Thymus (tissue), 11 donors: Measurements from ENCODE around the gene VANGL2. TPM values are rescaled to one million over a fixed set of nuclear protein-coding genes. Genes with fewer than 3 reads are reported as not detected.

Experiments
- DNase-seq, 9 donors: peaks; one replicate each; pipeline ENCODE4 v3.0.0-alpha.2; 2013; ENCODE audit warnings: low spot score in 9 of 9, low read depth in 6 of 9, missing footprints in 1 of 9
- H3K27ac ChIP-seq, 2 donors: one replicate each; pipeline ENCODE4 v1.5.1; 2013; ENCODE audit warnings: control low read depth in 1 of 2, low read depth in 1 of 2, low read length in 1 of 2, mild to moderate bottlenecking in 1 of 2, moderate library complexity in 1 of 2
- H3K27me3 ChIP-seq, 2 donors: one replicate each; pipeline ENCODE4 v1.5.1; 2013; ENCODE audit warnings: low read length in 1 of 2; ENCODE audit not compliant: control insufficient read depth in 2 of 2, insufficient read depth in 1 of 2
- H3K36me3 ChIP-seq, 2 donors: one replicate each; pipeline ENCODE4 v1.5.1; 2013; ENCODE audit warnings: low read length in 1 of 2, mild to moderate bottlenecking in 1 of 2, moderate library complexity in 1 of 2; ENCODE audit not compliant: control insufficient read depth in 2 of 2, insufficient read depth in 2 of 2
- H3K4me1 ChIP-seq, 2 donors: one replicate each; pipeline ENCODE4 v1.5.1; 2013; ENCODE audit warnings: low read length in 2 of 2; ENCODE audit not compliant: control insufficient read depth in 2 of 2, insufficient read depth in 2 of 2
- H3K4me3 ChIP-seq, 2 donors: one replicate each; pipeline ENCODE4 v1.5.1; 2013; ENCODE audit warnings: low read length in 2 of 2, control low read depth in 1 of 2, mild to moderate bottlenecking in 1 of 2
- H3K9me3 ChIP-seq, 2 donors: one replicate each; pipeline ENCODE4 v1.5.1; 2013; ENCODE audit warnings: low read length in 1 of 2, mild to moderate bottlenecking in 1 of 2; ENCODE audit not compliant: control insufficient read depth in 2 of 2, insufficient read depth in 1 of 2
- WGBS: extraction: QIAGEN DNeasy Blood & Tissue Kit; methylation state at CpG from one replicate; pipeline ENCODE4 v1.1.7; 2013; 5-methylcytosine and 5-hydroxymethylcytosine counted together
- polyA plus RNA-seq: library from polyadenylated mRNA; stranded (reverse); fragments of 200-250 nt; gene quantifications from one replicate; pipeline ENCODE4 v1.2.3, GENCODE V29; 2013
- total RNA-seq: library from RNA; stranded (reverse); fragments of 120-200 nt; gene quantifications from one replicate; pipeline ENCODE4 v1.2.4, GENCODE V29; 2013
- donor health status: healthy.

VANGL2 gene
- total and polyA plus RNA-seq, 2 donors = 2.0 to 5.6 TPM

DNA sequence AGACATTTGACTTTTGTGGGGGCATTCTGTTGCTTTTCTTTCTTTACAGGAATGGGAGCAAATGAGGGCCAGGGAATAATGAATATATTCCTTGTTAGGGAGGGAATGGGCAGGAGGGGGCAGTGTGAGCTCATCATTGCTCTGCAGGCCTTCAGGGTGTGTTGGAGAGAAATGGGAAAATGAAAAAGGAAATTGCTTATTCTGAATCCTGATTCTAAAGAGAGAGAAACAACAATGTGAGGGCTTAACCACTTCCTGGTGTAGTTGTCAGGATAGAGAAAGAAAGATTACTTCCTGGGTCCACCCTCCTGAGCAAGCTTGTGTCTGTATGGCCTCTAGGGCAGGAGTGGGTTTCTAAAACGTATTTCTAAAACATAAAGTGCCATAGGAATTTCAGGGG, 28.3 kb downstream of the VANGL2 start:
- Histone ChIP-seq H3K36me3 (peaks cover 7 to 12% of the 10 kb centered on the region in 2 donors), H3K4me3 (no peak overlapping the region), H3K4me1 (peaks cover 16 to 34% of the 10 kb centered on the region in 2 donors), H3K9me3 (no peaks in the 10 kb centered on the region), H3K27ac (peak overlapping the region; percentile 82 to 92), H3K27me3 (no peaks in the 10 kb centered on the region)
- WGBS = 77% methylated on average over 1 of the region's 1 CpG
- DNase-seq = peak in 6 of 9 donors; percentile 24 to 72 (median 42)

DNA sequence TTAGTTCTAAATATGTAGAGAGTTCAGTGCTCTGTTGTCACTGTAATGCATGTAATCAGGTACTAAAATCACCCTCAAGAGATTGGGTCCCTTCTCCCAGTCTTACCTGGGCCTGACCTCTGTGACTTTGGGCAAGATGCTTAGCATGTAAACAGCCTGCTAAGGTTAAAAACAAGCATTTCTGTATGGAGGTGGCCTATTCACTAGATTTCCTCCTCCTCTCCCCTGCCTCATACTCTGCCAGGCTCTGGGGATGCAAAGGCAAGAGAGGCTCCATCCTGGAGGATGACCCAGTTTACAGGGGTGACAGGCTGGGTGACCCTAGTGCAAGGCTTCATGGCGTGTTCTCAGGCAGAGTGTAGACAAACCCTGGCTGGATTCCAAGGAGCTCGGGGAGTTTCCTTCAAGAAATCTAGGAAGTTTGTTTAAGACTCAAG, 28.8 kb downstream of the VANGL2 start:
- H3K36me3 ChIP-seq = peaks cover 4 to 10% of the 10 kb centered on the region in 2 donors
- H3K4me1 ChIP-seq = peaks cover 16 to 34% of the 10 kb centered on the region in 2 donors
- H3K9me3 ChIP-seq = no peaks in the 10 kb centered on the region
- H3K4me3 ChIP-seq = no peak overlapping the region
- H3K27me3 ChIP-seq = no peaks in the 10 kb centered on the region
- 73% methylated on average over 2 of the region's 2 CpGs for WGBS
- peak in 1 of 9 donors; percentile 39 for DNase-seq
- peak overlapping the region; percentile 82 to 92 for H3K27ac ChIP-seq

DNA sequence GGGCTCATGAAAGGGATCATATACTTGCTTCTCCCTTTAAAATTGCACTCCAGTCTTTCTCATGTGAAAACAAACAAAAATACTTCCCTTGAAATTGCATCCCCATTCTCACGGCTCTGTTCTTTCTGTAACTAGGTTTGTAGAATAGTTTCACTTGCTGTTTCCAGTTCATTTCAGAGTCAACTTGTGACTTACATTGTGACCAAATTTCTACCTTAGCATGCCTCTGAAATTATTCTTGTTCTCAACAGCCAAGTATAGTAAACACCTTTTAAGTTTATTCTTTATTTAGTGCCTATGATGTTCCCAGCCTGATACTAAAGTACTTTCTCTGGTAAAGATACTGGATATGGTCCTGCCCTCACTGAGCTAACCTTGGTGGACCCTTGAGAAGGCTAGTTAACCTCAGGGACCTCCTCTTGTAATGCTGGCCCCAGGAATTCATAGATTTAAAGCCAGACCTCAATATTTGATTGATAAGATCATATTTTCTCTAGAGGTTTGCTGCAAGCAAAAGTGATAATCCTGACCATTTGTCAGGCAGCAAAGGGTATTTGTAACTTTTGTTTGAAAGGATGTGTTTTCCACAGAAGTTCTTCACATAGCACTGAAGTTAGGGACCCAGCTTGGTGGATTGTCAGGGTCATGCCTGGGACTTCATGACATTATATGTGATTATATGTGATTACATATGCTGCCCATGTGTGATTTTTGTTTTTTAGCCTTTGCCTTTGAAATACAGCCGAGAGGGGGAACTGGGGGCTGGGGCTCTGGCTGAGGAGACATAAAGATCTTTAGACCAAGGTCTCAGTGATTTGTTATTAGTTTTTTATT, 29.6 kb downstream of the VANGL2 start:
- DNase-seq = peak in 2 of 9 donors; percentile 17 to 56
- H3K27me3 ChIP-seq = no peaks in the 10 kb centered on the region
- peak overlapping the region; percentile 82 to 92 for H3K27ac ChIP-seq
- H3K4me1 ChIP-seq = peaks cover 16 to 34% of the 10 kb centered on the region in 2 donors
- WGBS = 64% methylated on average over 2 of the region's 2 CpGs
- no peaks in the 10 kb centered on the region for H3K9me3 ChIP-seq
- peaks cover 3 to 8% of the 10 kb centered on the region in 2 donors for H3K36me3 ChIP-seq
- H3K4me3 ChIP-seq = no peak overlapping the region

DNA sequence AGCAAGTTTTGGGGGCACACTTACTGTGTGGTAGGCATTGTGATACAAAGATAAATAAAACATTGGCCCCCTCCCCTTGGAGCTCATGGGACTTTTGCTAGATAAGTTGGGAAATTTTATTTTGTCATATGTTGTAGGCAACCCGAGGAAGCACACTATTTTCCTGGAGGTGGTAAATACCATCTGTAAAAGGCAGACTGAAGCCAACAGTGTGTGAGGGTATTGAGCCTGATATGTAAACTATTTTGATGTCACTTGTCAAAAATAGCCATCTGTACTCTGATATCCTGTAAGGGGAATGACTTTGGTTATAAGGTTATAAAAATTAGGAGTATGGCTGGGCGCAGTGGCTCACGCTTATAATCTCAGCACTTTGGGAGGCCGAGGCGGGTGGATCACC, 30.6 kb downstream of the VANGL2 start:
- H3K4me3 ChIP-seq = no peak overlapping the region
- no peaks in the 10 kb centered on the region for H3K27me3 ChIP-seq
- no peaks in the 10 kb centered on the region for H3K9me3 ChIP-seq
- H3K27ac ChIP-seq = no peak overlapping the region
- H3K36me3 ChIP-seq = peaks cover 1 to 3% of the 10 kb centered on the region in 2 donors
- H3K4me1 ChIP-seq = peaks cover 16 to 34% of the 10 kb centered on the region in 2 donors
- 90% methylated on average over 5 of the region's 5 CpGs for WGBS
- no peak for DNase-seq

DNA sequence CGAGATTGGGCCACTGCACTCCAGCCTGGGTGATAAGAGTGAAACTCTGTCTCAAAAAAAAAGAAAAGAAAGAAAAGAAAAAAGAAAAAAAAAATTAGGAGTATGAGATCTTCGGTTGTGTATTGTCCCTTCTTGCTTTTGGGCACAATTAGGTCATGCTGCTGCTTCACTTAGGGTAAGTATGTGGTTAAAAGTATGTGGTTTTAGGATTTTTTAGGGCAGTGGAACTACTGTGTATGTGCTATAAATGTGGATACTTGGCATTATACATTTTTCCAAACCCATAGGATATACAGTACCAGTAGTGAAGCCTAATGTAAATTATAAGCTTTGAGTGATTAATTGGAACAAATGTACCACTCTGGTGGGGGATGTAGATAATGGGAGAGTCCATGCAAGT, 31.2 kb downstream of the VANGL2 start:
- Histone ChIP-seq H3K36me3 (no peaks in the 10 kb centered on the region), H3K27me3 (no peaks in the 10 kb centered on the region), H3K27ac (no peak overlapping the region), H3K9me3 (no peaks in the 10 kb centered on the region), H3K4me3 (no peak overlapping the region), H3K4me1 (peaks cover 16 to 34% of the 10 kb centered on the region in 2 donors)
- 97% methylated on average over 2 of the region's 2 CpGs for WGBS
- no peak for DNase-seq

DNA sequence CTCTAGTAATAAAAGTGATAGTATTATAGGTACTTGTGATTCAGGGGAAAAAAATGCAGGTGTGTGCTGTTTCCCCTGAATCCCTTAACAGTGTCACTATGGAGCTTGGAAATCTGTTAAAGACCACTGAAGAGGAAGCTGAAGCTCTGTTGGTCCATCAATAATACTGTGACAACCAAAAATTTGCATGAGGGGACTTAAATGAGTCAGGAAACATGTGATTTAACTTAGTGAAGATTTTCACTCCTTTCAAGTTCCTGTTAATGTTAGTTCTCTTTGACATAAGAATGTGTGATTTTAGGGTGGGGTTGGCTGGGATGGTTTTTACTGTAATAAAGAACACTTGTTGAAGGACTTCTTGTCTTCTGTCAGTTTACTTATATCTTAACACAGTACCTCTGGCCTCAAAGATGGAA, 32.0 kb downstream of the VANGL2 start:
- no peaks in the 10 kb centered on the region for H3K27me3 ChIP-seq
- DNase-seq = no peak
- H3K9me3 ChIP-seq = no peaks in the 10 kb centered on the region
- H3K27ac ChIP-seq = peak overlapping the region in 1 of 2 donors; percentile 8
- H3K4me3 ChIP-seq = no peak overlapping the region
- H3K36me3 ChIP-seq = no peaks in the 10 kb centered on the region
- peaks cover 16 to 34% of the 10 kb centered on the region in 2 donors for H3K4me1 ChIP-seq

DNA sequence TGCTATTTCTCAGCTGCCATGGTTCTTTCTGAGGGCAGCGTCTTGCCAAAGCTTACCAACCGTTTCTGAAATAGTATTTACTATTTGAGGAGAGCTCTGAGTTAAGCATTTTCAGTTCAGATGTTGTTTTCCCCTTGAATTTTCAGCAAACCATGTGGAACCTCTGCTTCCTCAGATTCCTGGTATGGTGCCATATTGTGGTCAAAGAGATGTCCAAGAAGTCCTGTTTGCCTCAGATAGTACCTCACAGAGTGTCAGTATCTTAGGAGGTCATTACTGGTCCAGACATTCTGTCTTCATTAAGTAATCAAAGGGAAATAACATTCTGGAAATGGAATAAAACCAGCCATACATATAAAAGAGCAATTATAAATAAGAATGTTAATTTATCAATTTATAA, 36.6 kb downstream of the VANGL2 start:
- H3K27ac ChIP-seq = no peak overlapping the region
- H3K4me3 ChIP-seq = no peak overlapping the region
- H3K36me3 ChIP-seq = no peaks in the 10 kb centered on the region
- no peaks in the 10 kb centered on the region for H3K9me3 ChIP-seq
- H3K27me3 ChIP-seq = no peaks in the 10 kb centered on the region
- peaks cover 2 to 14% of the 10 kb centered on the region in 2 donors for H3K4me1 ChIP-seq
- no peak for DNase-seq
- WGBS = 33% methylated on average over 2 of the region's 2 CpGs

DNA sequence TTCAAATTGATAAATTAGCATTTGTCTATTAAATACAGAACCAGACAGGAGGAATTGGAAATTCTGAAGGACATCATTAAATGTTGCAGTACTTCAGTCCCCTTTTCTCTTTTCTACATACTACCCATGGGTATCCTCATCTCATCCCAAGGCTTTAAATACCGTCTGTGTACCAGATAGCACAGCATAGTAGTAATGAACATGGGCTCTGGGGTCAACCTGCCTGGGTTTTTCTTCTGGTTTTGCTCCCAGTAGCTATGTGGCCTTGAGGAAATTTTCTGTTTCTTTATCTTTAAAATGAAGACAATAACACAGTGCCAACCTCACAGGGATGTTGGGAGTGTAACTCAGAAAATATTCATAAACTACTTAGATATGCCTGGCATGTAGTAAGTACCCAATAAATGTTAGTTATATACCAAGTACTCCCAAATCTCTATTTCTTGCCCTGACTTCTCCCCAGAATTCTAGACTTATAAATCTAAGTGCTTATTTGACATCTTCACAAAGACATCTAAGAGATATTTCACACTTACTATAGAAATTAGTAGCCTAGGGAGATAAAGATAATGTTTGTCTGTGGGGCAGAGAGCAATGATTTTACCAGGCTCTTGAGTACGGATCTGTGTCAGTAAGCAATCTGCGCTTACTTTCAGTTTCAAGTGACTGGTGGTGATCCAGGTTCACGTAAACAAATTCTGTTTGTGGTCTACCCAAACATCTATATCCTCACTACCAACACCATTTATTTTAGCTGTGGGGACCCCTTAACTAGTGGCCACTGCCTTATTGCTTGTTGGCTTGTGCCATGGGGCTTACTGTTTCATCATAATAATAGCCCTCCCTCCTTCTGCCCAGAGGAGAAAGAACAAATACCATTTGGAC, 37.3 kb downstream of the VANGL2 start:
- Histone ChIP-seq H3K27ac (peak overlapping the region in 1 of 2 donors; percentile 36), H3K4me3 (peak overlapping the region; percentile 21 to 32), H3K4me1 (peaks cover 2 to 7% of the 10 kb centered on the region in 2 donors), H3K27me3 (no peaks in the 10 kb centered on the region), H3K9me3 (no peaks in the 10 kb centered on the region), H3K36me3 (no peaks in the 10 kb centered on the region)
- 49% methylated on average over 4 of the region's 4 CpGs for WGBS
- DNase-seq = peak in 4 of 9 donors; percentile 42 to 67 (median 48)
